GM23248 (cell line): ENCODE results near the gene VAMP2. TPM values are rescaled to one million over a fixed set of nuclear protein-coding genes. Genes with fewer than 3 reads are reported as not detected.

Experiments used
- DNase-seq: peaks from one replicate; pipeline ENCODE4 v3.0.0-alpha.2; 2015
- H2AFZ ChIP-seq: fragments of 200-600 bp; sonication (generic); 2 replicates; pipeline ENCODE4 v1.6.1; 2016; ENCODE audit warnings: antibody characterized with exemption
- H3F3A ChIP-seq: fragments of 200-600 bp; sonication (generic); 2 replicates; pipeline ENCODE4 v1.6.1; 2016; ENCODE audit warnings: mild to moderate bottlenecking, antibody characterized with exemption, mixed run types; ENCODE audit not compliant: insufficient read depth
- H3K27ac ChIP-seq: fragments of 200-600 bp; sonication (generic); 2 replicates; pipeline ENCODE4 v1.5.1; 2016; ENCODE audit warnings: mild to moderate bottlenecking
- H3K27me3 ChIP-seq: fragments of 200-600 bp; sonication (generic); replicated peaks from 2 replicates; pipeline ENCODE4 v1.6.1; 2016; ENCODE audit warnings: mild to moderate bottlenecking; ENCODE audit not compliant: insufficient read depth
- H3K36me3 ChIP-seq: fragments of 200-600 bp; sonication (generic); 2 replicates; pipeline ENCODE4 v1.6.1; 2016; ENCODE audit warnings: low read depth, mild to moderate bottlenecking
- H3K4me1 ChIP-seq: fragments of 200-600 bp; sonication (generic); 2 replicates; pipeline ENCODE4 v1.6.1; 2016; ENCODE audit warnings: mild to moderate bottlenecking; ENCODE audit not compliant: insufficient read depth
- H3K4me2 ChIP-seq: fragments of 200-600 bp; sonication (generic); one replicate; pipeline ENCODE4 v1.6.1; 2016; ENCODE audit warnings: mild to moderate bottlenecking; ENCODE audit not compliant: unreplicated experiment
- H3K4me3 ChIP-seq: fragments of 200-600 bp; sonication (generic); 2 replicates; pipeline ENCODE4 v1.5.1; 2016; ENCODE audit warnings: mild to moderate bottlenecking
- H3K79me2 ChIP-seq: fragments of 200-600 bp; sonication (generic); 2 replicates; pipeline ENCODE4 v1.6.1; 2016; ENCODE audit warnings: mild to moderate bottlenecking; ENCODE audit not compliant: insufficient read depth
- H3K9ac ChIP-seq: fragments of 200-600 bp; sonication (generic); 2 replicates; pipeline ENCODE4 v1.6.1; 2016; ENCODE audit warnings: mild to moderate bottlenecking
- H3K9me2 ChIP-seq: fragments of 200-600 bp; sonication (generic); 2 replicates; pipeline ENCODE4 v1.6.1; 2016; ENCODE audit warnings: mixed run types, mild to moderate bottlenecking, moderate library complexity; ENCODE audit not compliant: insufficient read depth
- H3K9me3 ChIP-seq: fragments of 200-600 bp; sonication (generic); one replicate; pipeline ENCODE4 v1.6.1; 2017; ENCODE audit warnings: low read depth
- H4K20me1 ChIP-seq: fragments of 200-600 bp; sonication (generic); 2 replicates; pipeline ENCODE4 v1.6.0; 2016; ENCODE audit not compliant: insufficient read depth
- EZH2 ChIP-seq: fragments of 200-600 bp; sonication (generic); IDR thresholded peaks from 2 replicates; pipeline ENCODE4 v1.6.1; 2018; ENCODE audit warnings: antibody characterized with exemption, mild to moderate bottlenecking; ENCODE audit not compliant: insufficient read depth, poor library complexity, severe bottlenecking
- EZH2phosphoT487 ChIP-seq: fragments of 200-600 bp; sonication (generic); IDR thresholded peaks from 2 replicates; pipeline ENCODE4 v1.6.1; 2018; ENCODE audit warnings: antibody characterized with exemption, moderate library complexity, mild to moderate bottlenecking, low read depth; ENCODE audit not compliant: insufficient read depth
- WGBS, 2 experiments: methylation state at CpG; one replicate each; pipeline ENCODE4 v1.1.6; 2015 to 2017; ENCODE audit warnings: low lambda C conversion rate in 2 of 2, low coverage in 1 of 2; ENCODE audit errors: missing lambda C conversion rate in 2 of 2; 5-methylcytosine and 5-hydroxymethylcytosine counted together
- in situ Hi-C: fragments of 300-500 bp; cut with MboI; formaldehyde crosslinking; loops from 2 replicates; pipeline ENCODE4 v1.15.0; 2020
- polyA plus RNA-seq: library from polyadenylated mRNA; unstranded; fragments of >200 nt; fragmentation: Nextera tagmentation; extraction: Ambion mirVana; gene quantifications from 2 replicates; pipeline ENCODE4 v1.2.1, GENCODE V29; 2016
- total RNA-seq: library from RNA; depleted of rRNA; stranded (reverse); fragments of >200 nt; shearing (Covaris generic); gene quantifications from 2 replicates; pipeline ENCODE4 v1.2.3, GENCODE V29; 2014

VAMP2 gene
- total and polyA plus RNA-seq, 2 experiments from 2014 or later, result 6.5 to 27.1 TPM

DNA sequence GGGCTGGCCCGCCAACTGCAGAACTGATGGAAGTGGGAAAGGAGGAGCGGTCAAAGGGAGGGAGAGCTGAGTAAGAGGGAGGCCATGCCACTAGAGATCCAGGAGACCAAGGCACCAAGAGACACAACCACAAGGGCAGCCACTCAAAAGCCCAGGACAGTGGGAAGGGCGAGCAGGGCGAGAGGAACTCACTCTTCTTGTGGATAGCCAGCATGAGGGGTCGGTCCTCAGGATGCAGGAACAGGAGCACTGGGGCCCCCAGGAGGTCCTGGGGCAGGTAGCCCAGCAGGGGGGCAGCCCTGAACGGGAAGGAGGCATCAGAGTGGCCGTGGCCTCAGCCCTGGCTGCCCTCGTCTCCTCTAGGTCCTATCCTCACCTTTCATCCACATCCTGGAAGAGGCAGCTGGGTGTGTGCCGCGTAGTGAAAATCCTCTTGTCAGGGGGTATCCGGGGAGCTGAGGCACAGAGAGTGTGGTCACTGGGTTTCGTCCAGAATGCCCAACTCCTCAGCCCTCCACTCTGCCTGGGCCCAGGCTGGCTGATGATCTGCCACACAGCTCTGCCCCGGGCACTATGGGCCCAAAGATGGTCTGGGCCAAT is 14.8 kb downstream of the VAMP2 start:
- in situ Hi-C loops, result no loop called here
- Histone ChIP-seq H3K4me3 (no peak overlapping the region), H3F3A (peaks cover 14% of the 10 kb centered on the region), H2AFZ (no peak overlapping the region), H3K4me2 (no peak overlapping the region), H3K9me3 (no peaks in the 10 kb centered on the region), H3K36me3 (peaks cover 15% of the 10 kb centered on the region; the same call in 1 of the 2 replicates), H3K4me1 (peaks cover 11% of the 10 kb centered on the region), H3K27ac (no peak overlapping the region), H4K20me1 (no peaks in the 10 kb centered on the region), H3K9me2 (no peaks in the 10 kb centered on the region), H3K79me2 (peaks cover 17% of the 10 kb centered on the region), H3K27me3 (no peaks in the 10 kb centered on the region), H3K9ac (no peak overlapping the region)
- 82 to 86% methylated on average over 13 of the region's 13 CpGs for WGBS, 2 experiments
- TF ChIP-seq EZH2phosphoT487 (no peak), EZH2 (no peak)
- DNase-seq, result no peak

- Histone ChIP-seq H3K9ac (no peak overlapping the region), H3K79me2 (peaks cover 17% of the 10 kb centered on the region), H3F3A (peaks cover 10% of the 10 kb centered on the region), H3K9me3 (no peaks in the 10 kb centered on the region), H3K27me3 (no peaks in the 10 kb centered on the region), H3K27ac (no peak overlapping the region), H4K20me1 (no peaks in the 10 kb centered on the region), H2AFZ (no peak overlapping the region), H3K4me2 (no peak overlapping the region), H3K4me1 (peaks cover 6% of the 10 kb centered on the region; the same call in 1 of the 2 replicates), H3K36me3 (peaks cover 19% of the 10 kb centered on the region; the same call in 1 of the 2 replicates), H3K9me2 (no peaks in the 10 kb centered on the region), H3K4me3 (no peak overlapping the region)
- in situ Hi-C loops, result no loop called here
- 85 to 90% methylated on average over 24 to 26 of the region's 26 CpGs for WGBS, 2 experiments
- TF ChIP-seq EZH2 (no peak), EZH2phosphoT487 (no peak)
- DNase-seq, result no peak
These were observed 15.5 kb downstream of the VAMP2 start for GRCh38 chr17:8147141-8147804.

DNA sequence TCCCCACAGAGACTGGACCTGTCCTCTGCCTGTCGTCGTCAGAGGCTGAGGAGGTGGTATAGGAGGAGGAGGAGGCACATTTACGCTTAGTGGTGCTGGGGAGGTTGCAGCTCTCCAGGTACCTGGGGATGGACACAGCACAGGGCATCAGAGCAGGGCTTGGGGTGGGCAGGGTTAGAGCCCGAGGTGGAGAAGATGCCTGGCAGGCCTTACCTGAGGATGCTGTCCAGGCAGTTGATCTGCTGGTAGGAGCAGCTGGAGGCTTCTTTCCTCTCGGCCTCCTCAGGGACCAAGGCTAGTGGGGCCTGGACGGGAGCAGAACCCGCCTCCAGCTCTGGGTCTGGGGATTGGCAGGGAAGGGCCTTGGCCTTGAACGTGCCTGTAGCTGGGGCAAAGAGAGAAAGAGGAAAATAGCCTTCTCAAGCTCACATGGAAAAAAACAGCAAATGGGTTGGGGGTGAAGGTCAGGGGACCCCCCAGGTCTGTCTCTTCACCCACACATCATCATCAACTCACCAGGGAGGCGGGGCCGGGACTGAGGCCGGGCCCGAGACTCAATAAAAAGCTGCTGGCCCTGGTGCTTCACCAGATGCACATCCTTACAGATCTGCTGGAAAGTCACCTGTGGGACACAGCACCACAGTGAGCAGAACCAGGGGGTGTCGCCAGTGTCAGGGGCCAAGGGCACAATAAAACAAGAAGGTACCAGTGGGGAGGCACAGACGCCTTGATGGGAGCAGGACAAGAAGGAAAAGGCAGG is 16.2 kb downstream of the VAMP2 start:
- no peak overlapping the region for H3K9ac ChIP-seq
- peaks cover 17% of the 10 kb centered on the region for H3K79me2 ChIP-seq
- H3F3A ChIP-seq, result peaks cover 7% of the 10 kb centered on the region
- H3K9me2 ChIP-seq, result no peaks in the 10 kb centered on the region
- peaks cover 6% of the 10 kb centered on the region; the same call in 1 of the 2 replicates for H3K4me1 ChIP-seq
- in situ Hi-C loops, result no loop called here
- TF ChIP-seq EZH2 (no peak), EZH2phosphoT487 (no peak)
- no peak overlapping the region for H3K27ac ChIP-seq
- peaks cover 20% of the 10 kb centered on the region; the same call in 1 of the 2 replicates for H3K36me3 ChIP-seq
- DNase-seq, result no peak
- no peak overlapping the region for H3K4me2 ChIP-seq
- H4K20me1 ChIP-seq, result no peaks in the 10 kb centered on the region
- no peak overlapping the region for H2AFZ ChIP-seq
- no peaks in the 10 kb centered on the region for H3K9me3 ChIP-seq
- H3K4me3 ChIP-seq, result no peak overlapping the region
- H3K27me3 ChIP-seq, result no peaks in the 10 kb centered on the region
- WGBS, 2 experiments, result 89 to 92% methylated on average over 13 to 14 of the region's 14 CpGs

DNA sequence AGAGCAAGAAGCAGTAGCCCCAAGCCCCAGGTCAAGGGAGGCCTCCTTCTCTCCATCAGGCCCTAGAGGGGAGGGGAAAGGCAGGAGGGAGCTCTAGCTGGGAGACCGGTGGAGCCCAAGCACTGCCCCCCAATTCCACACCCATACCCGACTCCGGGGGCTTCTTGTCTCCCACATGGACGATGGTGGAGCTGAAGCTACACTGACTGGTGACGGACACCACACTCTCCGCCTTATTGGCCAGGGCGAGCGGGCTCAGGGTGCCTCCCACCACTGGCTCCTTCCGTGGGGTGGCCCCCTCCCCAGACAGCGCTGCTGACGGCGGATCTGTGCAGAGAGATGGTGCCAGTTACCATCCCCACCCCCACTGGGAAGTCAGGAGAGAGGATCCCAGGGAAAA is 16.9 kb downstream of the VAMP2 start:
- TF ChIP-seq EZH2, result no peak
- no peak for TF ChIP-seq EZH2phosphoT487
- Histone ChIP-seq H3K9ac (no peak overlapping the region), H3K27me3 (no peaks in the 10 kb centered on the region), H3K9me2 (no peaks in the 10 kb centered on the region), H3K4me2 (no peak overlapping the region), H3K4me3 (no peak overlapping the region), H4K20me1 (no peaks in the 10 kb centered on the region), H2AFZ (no peak overlapping the region), H3K36me3 (peaks cover 21% of the 10 kb centered on the region; the same call in 1 of the 2 replicates), H3K27ac (no peak overlapping the region), H3K9me3 (no peaks in the 10 kb centered on the region), H3K79me2 (peaks cover 15% of the 10 kb centered on the region), H3F3A (peaks cover 7% of the 10 kb centered on the region), H3K4me1 (peaks cover 5% of the 10 kb centered on the region; the same call in 1 of the 2 replicates)
- WGBS, 2 experiments, result 80 to 87% methylated on average over 9 to 12 of the region's 12 CpGs
- in situ Hi-C loops, result no loop called here
- DNase-seq, result no peak
